HG03103 (cell line): ENCODE data around the gene TPCN2.
"Not testable (repeated sequence)": the region's sequence is repeated elsewhere in the genome, so short reads cannot be mapped to it uniquely, and the experiment has no call there.

ENCODE experiments used
- ATAC-seq: cut with Tn5 transposase; IDR thresholded peaks from one replicate; pipeline ENCODE4 v1.9.1; 2021; ENCODE audit warnings: low read depth; ENCODE audit not compliant: unreplicated experiment

TPCN2 gene

DNA sequence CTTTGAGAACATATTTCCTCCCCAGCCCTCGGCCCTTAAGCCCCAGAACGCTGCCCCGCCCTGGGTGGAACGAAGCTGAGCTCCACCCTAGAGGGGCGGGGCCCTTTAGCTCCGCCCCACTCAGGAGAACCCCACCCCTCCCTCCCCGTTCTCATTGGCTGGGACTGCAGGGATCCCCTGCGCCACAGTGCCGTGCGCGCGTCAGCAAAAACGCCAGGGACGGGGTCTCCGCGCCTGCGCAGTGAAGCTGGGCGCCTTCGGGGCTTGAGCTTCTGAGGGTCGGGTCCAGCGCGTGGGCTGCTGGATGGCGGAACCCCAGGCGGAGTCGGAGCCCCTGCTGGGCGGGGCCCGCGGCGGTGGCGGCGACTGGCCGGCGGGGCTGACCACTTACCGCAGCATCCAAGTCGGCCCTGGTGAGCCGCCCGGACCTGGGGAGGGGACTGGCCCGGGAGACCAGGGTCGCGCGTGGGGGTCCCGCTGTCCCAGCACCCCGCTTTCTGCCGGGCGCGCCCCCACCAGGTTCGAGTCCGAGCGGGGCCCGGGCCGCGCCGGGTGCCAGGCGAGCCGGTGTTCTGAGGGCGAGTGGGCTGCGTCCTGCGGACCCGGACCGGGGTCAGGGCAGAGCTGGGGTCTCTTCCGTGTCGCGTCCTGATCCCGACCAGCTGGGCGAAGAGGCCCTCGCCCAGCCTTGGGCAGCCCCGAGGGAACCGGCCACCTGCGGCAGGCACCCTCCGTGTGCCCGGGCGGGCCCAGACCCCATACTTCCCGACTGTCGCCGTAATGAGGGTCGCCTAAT is at the start of gene TPCN2:
TPCN2 (plus strand) TSS at position 239 of the 796 bp plus-strand sequence; CDS start at position 305, 66 bp downstream.
- peak; percentile 84 for ATAC-seq

GRCh38 chr11:68999093-68999747 is 49.5 kb upstream of the TPCN2 start:
- ATAC-seq: no peak

DNA sequence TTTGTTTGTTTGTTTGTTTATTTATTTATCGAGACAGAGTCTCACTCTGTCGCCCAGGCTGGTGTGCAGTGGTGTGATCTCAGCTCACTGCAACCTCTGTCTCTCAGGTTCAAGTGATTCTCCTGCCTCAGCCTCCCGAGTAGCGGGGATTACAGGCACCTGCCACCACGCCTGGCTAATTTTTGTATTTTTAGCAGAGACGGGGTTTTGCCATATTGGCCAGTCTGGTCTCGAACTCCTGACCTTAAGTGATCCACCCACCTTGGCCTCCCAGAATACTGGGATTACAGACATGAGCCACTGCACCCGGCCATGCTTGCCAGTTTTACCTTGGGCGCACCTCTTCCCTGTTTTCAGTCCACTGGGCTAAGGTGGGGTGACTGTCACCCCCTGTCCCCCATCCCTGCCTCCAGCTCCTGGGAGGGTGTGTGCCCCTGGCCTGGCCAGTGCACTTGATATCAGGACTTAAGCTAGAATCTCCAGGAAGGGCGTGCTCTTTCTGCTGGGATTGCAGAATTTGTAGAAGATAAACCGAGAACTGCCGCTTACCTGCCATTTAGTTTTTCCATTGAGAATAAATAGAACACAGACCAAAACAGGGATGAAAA is 48.9 kb upstream of the TPCN2 start:
- ATAC-seq: not testable (repeated sequence)

DNA sequence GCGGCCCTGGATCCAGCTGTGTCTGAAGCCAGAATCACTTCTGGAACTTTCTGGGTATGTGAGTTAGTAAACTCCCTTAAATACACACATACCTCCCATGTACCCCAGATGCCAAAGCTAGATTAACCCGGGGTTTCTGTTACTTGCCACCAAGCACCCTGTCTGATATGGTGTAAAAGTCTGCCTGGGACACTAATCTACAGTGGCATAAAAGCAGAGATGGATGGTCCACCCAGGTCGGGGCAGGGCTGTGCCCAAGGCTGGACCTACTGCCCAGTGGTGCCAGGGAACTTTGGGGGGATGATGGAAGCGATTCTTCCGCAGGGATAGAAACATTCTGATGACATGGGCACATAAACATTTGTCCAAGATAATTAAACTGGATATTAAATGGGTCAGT is 48.3 kb upstream of the TPCN2 start:
- no peak for ATAC-seq

- ATAC-seq: no peak
These were observed 47.9 kb upstream of the TPCN2 start for GRCh38 chr11:69000831-69001242.

DNA sequence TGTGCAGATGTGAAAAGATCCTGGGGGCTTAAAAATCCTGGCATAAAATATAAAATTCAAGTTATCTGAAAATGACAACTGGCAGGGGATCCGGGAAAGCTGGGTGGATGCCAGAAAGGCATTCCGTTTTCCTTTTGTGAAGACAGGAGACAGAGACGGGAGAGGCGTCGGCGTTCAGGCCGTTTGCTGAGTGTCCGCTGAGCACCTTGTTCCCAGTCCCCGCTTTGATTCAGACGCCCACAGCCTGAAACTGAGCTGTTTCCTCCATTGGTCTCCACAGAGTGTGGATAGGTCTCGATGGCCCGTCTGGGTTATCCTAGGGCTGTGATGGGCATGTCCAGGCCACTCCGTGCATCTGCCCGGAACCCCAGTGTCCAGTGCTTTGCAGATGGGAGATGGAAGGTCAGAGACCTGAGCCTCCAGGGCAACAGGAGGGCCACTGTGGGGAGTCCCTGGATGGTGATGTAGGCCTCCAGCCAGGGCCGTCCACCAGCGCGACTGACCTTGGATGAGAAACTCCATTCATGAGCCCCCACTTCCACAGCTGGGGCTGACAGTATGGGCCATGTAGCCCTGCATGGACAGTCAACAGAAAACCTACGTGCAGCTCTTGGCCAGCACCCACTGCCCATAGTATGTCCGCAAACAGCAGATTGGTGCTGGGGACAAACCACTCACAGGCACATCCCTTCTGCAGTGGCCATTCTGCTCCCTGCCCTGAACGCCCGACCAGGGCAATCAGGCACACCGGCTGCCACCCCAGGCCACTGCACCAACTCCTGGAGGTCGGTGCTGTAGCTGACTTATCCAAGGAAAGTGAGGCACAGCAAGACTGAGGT is 47.3 kb upstream of the TPCN2 start:
- no peak for ATAC-seq

DNA sequence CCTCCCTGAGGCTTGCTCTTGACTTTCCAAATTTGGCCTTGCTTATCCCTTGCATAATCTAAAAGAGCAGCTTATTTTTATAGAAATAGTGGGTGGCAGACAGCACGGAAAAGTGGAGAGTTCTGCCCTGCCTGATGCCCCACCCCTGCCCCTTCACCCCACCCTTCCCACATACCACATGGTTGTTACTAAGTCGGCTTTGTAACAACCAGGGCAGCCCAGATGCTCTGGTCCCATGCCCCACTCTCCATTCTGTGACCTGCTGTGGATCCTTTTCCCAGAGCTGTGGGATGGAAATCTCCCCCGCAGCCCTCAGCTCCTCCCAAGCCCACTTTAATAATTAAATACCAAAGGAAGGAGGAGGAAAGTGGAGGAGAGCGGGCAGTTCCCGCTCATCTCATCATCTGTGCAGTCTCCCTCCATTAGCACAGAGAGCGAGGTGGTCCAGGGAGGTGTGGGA is 46.6 kb upstream of the TPCN2 start:
- no peak for ATAC-seq

DNA sequence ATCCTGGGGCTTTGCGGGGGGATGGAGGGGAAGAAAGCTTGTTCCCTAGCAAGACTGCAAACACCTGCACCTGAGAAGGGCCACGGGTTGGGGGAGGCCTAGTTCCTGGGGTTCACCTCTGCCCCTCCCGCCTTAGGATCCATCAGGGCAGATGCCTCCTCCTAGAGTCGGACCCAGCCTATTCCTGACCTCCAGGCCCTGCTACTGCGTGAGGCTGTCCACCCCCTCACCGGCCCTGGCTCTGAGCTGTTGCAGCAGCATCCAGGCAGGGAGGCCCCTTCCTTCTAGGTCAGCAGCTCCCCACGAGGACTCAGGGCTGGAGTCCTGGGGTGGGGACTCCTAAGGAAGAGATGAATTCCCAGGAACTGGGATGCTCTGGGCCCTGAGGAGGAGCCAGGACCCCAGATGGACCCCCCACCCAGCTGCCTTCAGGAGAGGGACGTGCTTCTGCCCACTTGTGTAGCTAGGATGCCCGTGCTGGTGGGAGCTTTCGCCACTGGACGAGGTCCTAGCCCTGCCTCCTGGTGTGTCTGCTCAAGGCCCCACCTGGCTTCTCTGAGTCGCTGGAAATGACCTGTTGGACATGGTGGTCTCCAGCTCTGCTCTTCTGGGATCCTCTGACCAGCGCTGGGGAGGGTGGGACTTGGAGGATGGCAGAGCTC is 46.0 kb upstream of the TPCN2 start:
- ATAC-seq: no peak

- no peak for ATAC-seq
These were observed 45.3 kb upstream of the TPCN2 start for GRCh38 chr11:69003301-69003865.

DNA sequence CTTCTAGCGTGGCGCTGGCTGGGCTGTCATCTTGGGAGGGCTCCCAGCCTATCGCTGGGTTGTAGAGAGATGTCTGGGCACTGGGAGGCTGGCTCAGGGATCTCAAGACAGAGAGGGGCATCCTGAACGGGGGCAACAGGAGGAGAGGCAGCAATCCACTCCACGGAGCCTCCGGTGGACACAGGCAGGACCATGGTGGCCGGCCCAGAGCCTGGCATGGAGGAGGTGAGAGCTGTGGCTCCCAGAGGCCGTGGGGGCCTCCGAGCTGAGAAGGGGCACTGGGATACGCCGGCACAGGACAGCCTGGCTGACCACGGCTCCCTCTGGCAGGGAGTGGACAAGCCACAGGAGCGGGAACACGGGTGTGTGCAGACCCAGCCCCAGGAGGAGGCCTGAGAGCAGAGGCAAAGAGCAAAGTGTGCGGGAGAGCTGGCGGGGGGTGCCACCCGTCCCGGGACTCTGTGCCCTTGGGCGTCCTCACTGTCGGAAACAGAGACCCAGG is 44.8 kb upstream of the TPCN2 start:
- ATAC-seq: no peak

DNA sequence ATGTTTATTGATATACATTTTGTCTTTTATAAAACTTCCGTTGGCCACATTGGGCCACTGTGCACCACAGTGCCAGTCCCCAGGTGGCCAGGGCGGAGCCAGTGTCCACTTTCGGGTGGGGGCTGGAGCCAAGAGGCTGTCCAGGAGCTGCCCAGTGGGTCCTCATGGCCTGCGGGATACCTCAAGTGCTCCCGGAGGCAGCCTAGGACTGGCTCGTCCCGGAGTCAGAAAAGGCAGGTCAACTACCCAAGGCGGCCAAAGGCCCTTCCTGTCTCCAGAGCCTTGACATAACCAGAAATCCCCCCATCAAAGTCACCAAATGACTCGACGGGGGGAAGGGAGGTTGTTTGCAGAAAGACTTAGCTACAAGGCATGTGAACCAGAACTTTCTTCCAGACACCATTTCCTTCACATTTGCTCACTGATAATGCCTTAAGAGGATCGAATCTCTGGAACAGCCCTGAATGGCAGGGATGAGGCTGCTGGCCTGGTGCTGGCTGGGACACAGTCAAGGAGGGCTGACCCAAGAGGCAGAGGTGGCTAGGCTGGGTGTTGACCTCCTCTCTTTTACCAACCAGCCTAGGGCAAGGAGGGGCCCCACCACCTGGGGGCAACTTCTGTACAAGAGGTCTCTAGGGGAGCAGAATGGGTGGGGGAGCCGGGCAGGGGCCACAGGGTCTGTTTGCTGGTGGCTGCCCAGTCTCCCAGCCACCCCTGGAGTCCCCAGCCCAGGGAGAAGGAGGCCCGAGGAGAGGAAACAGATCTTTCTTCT is 44.1 kb upstream of the TPCN2 start:
- no peak for ATAC-seq

GRCh38 chr11:69005183-69005630 is 43.5 kb upstream of the TPCN2 start:
- ATAC-seq: no peak

- no peak for ATAC-seq
These were observed 42.9 kb upstream of the TPCN2 start for GRCh38 chr11:69005631-69006368.

- no peak for ATAC-seq
These were observed 41.9 kb upstream of the TPCN2 start for GRCh38 chr11:69006816-69007215.

DNA sequence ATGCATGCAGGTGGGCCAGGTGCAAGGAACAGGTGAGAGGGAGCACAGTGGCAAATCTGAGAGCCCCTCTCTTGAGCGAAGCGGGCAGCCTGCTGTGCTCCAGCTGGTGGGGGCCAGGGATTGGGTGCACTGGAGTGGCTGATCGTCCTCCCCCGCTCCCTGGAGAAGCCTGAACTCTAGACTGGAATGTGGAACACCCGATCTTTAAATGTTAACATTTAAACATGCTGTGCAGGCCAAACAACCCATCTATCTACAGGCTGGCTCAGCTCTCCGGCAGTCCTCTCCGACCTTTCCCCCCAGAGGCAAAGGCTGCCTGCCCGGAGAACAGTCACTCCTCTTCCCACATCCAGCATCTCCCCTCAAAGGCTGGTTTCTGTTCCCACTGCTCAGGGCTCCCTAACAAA is 40.8 kb upstream of the TPCN2 start:
- ATAC-seq: no peak

DNA sequence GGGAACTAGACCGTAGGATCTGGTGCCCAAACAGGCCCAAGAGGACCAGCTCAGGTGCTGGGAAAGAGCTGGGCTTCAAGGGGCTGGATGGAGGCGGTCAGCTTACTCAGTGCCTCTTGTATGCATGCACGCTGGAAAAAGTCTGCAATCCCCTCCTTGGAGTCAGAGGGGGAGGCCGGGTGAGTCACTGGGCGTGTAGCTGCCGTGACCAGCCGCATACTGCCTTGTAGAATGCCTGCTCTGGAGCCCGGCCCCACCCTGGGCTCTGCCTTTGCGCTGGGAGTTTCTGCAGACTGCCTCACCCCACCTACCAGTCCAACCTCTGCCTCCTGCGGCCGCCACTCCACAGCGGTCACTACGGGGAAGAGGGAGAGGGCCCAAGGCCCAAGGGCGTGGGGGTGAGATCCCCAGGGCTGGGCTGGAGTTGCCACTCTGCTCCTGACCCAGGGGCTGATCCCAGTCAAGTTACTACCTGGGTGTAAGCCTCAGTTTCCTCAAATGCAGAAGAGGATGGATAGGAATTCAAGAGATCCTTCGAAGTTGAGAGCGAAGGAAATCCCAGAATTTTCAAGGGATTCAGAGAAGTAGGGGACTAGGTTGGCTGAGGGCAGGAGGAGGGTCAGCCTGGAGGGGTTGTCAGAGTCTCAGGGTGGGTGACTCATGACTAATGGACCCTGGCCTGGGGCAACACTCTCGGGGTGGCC is 39.8 kb upstream of the TPCN2 start:
- ATAC-seq: no peak

- no peak for ATAC-seq
These were observed 39.1 kb upstream of the TPCN2 start for GRCh38 chr11:69009441-69010211.
